HEK293 (cell line): ENCODE results near the gene TM7SF2.

ENCODE experiments used
- GLI4 ChIP-seq: fragments of 450-650 bp; formaldehyde crosslinking; IDR thresholded peaks from 2 replicates; pipeline ENCODE4 v1.5.1; 2016; ENCODE audit warnings: missing biosample characterization, missing genetic modification characterization
- IKZF3 ChIP-seq: fragments of 450-650 bp; IDR thresholded peaks from 2 replicates; pipeline ENCODE4 v1.5.0; 2018; ENCODE audit warnings: missing biosample characterization, mild to moderate bottlenecking, missing genetic modification characterization, moderate library complexity
- PRDM2 ChIP-seq: fragments of 450-650 bp; formaldehyde crosslinking; IDR thresholded peaks from 2 replicates; pipeline ENCODE4 v1.5.1; 2016; ENCODE audit warnings: missing biosample characterization, missing genetic modification characterization, borderline replicate concordance
- REST ChIP-seq: fragments of 450-650 bp; formaldehyde crosslinking; IDR thresholded peaks from 2 replicates; pipeline ENCODE4 v1.5.1; 2016; ENCODE audit warnings: missing biosample characterization, missing genetic modification characterization
- SCRT2 ChIP-seq: fragments of 450-650 bp; formaldehyde crosslinking; IDR thresholded peaks from 2 replicates; pipeline ENCODE4 v1.5.1; 2016; ENCODE audit warnings: missing biosample characterization, missing genetic modification characterization
- ZBTB11 ChIP-seq: fragments of 450-650 bp; formaldehyde crosslinking; conservative IDR thresholded peaks from 2 replicates; pipeline ENCODE4 v1.5.1; 2016; ENCODE audit warnings: low read depth, missing biosample characterization, missing genetic modification characterization
- ZBTB49 ChIP-seq: fragments of 450-650 bp; formaldehyde crosslinking; IDR thresholded peaks from 2 replicates; pipeline ENCODE4 v1.5.1; 2016; ENCODE audit warnings: missing biosample characterization, missing genetic modification characterization, low read depth
- ZBTB6 ChIP-seq: fragments of 450-650 bp; formaldehyde crosslinking; IDR thresholded peaks from 2 replicates; pipeline ENCODE4 v1.5.1; 2017; ENCODE audit warnings: missing biosample characterization, missing genetic modification characterization
- ZFP69B ChIP-seq: fragments of 450-650 bp; formaldehyde crosslinking; IDR thresholded peaks from 2 replicates; pipeline ENCODE4 v1.5.1; 2016; ENCODE audit warnings: missing biosample characterization, missing genetic modification characterization
- ZNF174 ChIP-seq: fragments of 450-650 bp; formaldehyde crosslinking; IDR thresholded peaks from 2 replicates; pipeline ENCODE4 v1.5.0; 2017; ENCODE audit warnings: missing biosample characterization, mild to moderate bottlenecking, missing genetic modification characterization
- ZNF18 ChIP-seq: fragments of 450-650 bp; formaldehyde crosslinking; IDR thresholded peaks from 2 replicates; pipeline ENCODE4 v1.5.1; 2016; ENCODE audit warnings: missing biosample characterization, missing genetic modification characterization
- ZNF214 ChIP-seq: fragments of 450-650 bp; formaldehyde crosslinking; IDR thresholded peaks from 2 replicates; pipeline ENCODE4 v1.5.1; 2017; ENCODE audit warnings: missing biosample characterization, mild to moderate bottlenecking, missing genetic modification characterization, borderline replicate concordance
- ZNF221 ChIP-seq: fragments of 450-650 bp; formaldehyde crosslinking; IDR thresholded peaks from 2 replicates; pipeline ENCODE4 v1.5.1; 2017; ENCODE audit warnings: missing biosample characterization, missing genetic modification characterization, borderline replicate concordance
- ZNF292 ChIP-seq: fragments of 450-650 bp; formaldehyde crosslinking; IDR thresholded peaks from 2 replicates; pipeline ENCODE4 v1.5.1; 2016; ENCODE audit warnings: low read depth, missing biosample characterization, missing genetic modification characterization, borderline replicate concordance
- ZNF513 ChIP-seq: fragments of 450-650 bp; IDR thresholded peaks from 2 replicates; pipeline ENCODE4 v1.5.1; 2018; ENCODE audit warnings: missing biosample characterization, missing genetic modification characterization
- ZNF560 ChIP-seq: fragments of 450-650 bp; formaldehyde crosslinking; IDR thresholded peaks from 2 replicates; pipeline ENCODE4 v1.5.1; 2017; ENCODE audit warnings: missing biosample characterization, missing genetic modification characterization, borderline replicate concordance
- ZNF785 ChIP-seq: fragments of 450-650 bp; formaldehyde crosslinking; IDR thresholded peaks from 2 replicates; pipeline ENCODE4 v1.5.1; 2016; ENCODE audit warnings: missing biosample characterization, missing genetic modification characterization
- ZSCAN16 ChIP-seq: fragments of 450-650 bp; formaldehyde crosslinking; IDR thresholded peaks from 2 replicates; pipeline ENCODE4 v1.5.1; 2016; ENCODE audit warnings: missing biosample characterization, missing genetic modification characterization

Gene TM7SF2

GRCh38 chr11:65112546-65113360, 1.1 kb downstream of the TM7SF2 start (continued):
- TF ChIP-seq ZNF221 (tag by site-specific recombination) (no peak), ZNF292 (tag by site-specific recombination) (no peak), ZBTB11 (tag by site-specific recombination) (no peak), REST (tag by site-specific recombination) (no peak), ZBTB49 (tag by site-specific recombination) (no peak), GLI4 (tag by site-specific recombination) (no peak), ZNF560 (tag by site-specific recombination) (no peak), IKZF3 (tag by site-specific recombination) (no peak), ZSCAN16 (tag by site-specific recombination) (no peak), ZNF174 (tag by site-specific recombination) (no peak), ZNF513 (tag by site-specific recombination) (no peak), ZBTB6 (no peak), ZFP69B (tag by site-specific recombination) (peak; percentile 87), ZNF18 (no peak), SCRT2 (tag by site-specific recombination) (no peak), ZNF785 (tag by site-specific recombination) (peak; percentile 97), PRDM2 (tag by site-specific recombination) (no peak), ZNF214 (no peak)
